Sigmoid colon (tissue), 3 donors: ENCODE measurements around the gene GDNF.

Experiments used
- POLR2A ChIP-seq, 2 donors: fragments of 450-650 bp; IDR thresholded peaks; one replicate each; pipeline ENCODE4 v1.6.1; 2016; ENCODE audit warnings: antibody characterized with exemption in 2 of 2, mild to moderate bottlenecking in 2 of 2, moderate library complexity in 2 of 2
- TF ChIP-seq, protein P1 (sequence below), 4 experiments: fragments of 450-650 bp in 3 of 4; fragments of 200-600 bp in 1 of 4; IDR thresholded peaks; one replicate each; pipeline ENCODE4 v1.5.1; 2016 to 2019; ENCODE audit warnings: antibody characterized with exemption in 4 of 4, mild to moderate bottlenecking in 3 of 4, moderate library complexity in 2 of 4

DNA sequence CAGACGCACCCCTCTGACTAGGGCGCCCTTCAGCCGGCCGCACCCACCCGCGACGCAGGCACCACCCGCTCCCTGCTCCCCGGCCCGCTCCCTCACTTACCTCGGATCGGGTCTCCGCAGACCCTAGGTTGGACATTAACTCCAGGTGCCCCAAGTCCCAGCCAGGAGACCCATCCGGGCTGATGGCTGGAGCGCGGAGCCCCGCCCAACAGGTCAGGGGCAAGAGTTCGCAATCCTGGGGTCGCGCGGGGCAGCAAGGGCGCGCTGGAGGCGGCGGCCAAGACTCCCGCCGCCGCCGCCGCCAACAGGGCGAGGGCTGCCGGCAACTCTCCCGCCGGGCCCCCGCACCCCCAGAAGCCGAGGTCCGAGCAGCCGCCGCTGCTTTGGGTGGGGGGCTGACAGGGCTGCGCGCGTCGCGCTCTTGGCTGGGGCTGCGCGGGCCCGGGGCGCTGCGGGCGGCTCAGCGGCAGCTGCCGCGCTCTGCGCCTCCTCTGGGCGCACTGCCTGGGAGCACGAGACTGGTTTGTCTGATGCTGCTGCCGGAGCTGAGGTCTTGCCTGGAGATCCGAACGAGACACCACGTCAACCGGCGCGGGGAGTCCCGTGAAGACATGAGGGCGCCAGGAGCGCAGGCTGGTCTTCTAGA lies at the start of gene GDNF:
- no peak for TF ChIP-seq POLR2A (IDR thresholded peaks at IDR 0.05)
- TF ChIP-seq, protein P1, sequence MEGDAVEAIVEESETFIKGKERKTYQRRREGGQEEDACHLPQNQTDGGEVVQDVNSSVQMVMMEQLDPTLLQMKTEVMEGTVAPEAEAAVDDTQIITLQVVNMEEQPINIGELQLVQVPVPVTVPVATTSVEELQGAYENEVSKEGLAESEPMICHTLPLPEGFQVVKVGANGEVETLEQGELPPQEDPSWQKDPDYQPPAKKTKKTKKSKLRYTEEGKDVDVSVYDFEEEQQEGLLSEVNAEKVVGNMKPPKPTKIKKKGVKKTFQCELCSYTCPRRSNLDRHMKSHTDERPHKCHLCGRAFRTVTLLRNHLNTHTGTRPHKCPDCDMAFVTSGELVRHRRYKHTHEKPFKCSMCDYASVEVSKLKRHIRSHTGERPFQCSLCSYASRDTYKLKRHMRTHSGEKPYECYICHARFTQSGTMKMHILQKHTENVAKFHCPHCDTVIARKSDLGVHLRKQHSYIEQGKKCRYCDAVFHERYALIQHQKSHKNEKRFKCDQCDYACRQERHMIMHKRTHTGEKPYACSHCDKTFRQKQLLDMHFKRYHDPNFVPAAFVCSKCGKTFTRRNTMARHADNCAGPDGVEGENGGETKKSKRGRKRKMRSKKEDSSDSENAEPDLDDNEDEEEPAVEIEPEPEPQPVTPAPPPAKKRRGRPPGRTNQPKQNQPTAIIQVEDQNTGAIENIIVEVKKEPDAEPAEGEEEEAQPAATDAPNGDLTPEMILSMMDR (IDR thresholded peaks at IDR 0.05): no peak
